T-helper 2 cell treated with Interferon-gamma antibody and Interleukin-4, amounts not matched to agents 100 ng/mL and 5 ng/mL, for 36 hours (primary cell): ENCODE results near the gene KLHDC3. TPM values are rescaled to one million over a fixed set of nuclear protein-coding genes. Genes with fewer than 3 reads are reported as not detected.
"Not testable (repeated sequence)": the region's sequence is repeated elsewhere in the genome, so short reads cannot be mapped to it uniquely, and the experiment has no call there.

ENCODE experiments used
- intact Hi-C: fragments of 100-400 bp; cut with micrococcal nuclease; formaldehyde crosslinking; loops from one replicate; pipeline ENCODE4 v1.15.1; 2023
- total RNA-seq: library from RNA; stranded (reverse); gene quantifications from 2 replicates; pipeline ENCODE4 v1.2.3, GENCODE V29; 2022

Gene KLHDC3
- total RNA-seq, 1 donor from 2014 or later, result 65.4 TPM

DNA sequence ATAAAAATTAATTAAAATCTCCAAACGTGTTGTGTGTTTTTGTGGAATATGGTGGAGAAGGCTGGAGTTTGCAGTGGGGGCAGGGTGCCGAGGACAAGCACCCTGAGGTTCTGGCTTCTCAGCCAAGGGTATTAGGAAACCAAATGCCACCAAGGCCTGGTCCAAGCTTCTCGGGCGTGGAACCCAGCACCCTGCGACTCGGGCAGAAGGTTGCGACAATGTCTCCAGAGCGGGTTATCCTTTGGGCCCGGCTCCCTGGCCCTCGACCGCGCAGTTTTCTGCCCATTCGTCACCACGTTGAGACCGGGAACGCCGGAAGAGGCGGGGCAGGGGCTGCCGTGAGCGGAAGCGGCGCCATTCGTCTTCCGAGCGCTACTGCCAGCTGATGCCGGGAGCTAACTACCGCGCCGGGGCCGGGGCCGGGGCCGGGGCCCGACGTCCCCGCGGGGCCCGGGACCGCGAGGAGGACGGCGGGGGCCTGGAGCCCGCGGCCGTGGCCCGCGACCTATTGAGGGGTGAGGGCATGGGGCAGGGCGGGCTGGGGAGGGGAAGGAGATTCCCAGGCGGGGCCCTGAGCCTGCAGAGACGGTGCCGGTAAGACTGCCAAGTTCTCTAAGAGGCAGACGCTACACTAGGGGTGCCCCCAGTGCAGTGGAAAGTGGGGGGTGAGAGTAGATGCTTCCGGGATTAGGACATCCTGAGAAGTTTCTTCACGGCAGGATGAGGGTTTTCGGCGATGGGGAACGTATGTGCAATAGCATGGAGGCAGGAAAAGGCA lies 7.4 kb downstream of the KLHDC3 start, which contains the start of gene RRP36:
Gene RRP36 (plus strand): TSS at position 354 of the 778 bp plus-strand sequence. CDS start 32 bp downstream, at position 386.
- intact Hi-C loops, result loop anchor here (1.0 kb wide), 1 partner anchor 7 kb away; the partner anchor contains the start of gene KLHDC3

DNA sequence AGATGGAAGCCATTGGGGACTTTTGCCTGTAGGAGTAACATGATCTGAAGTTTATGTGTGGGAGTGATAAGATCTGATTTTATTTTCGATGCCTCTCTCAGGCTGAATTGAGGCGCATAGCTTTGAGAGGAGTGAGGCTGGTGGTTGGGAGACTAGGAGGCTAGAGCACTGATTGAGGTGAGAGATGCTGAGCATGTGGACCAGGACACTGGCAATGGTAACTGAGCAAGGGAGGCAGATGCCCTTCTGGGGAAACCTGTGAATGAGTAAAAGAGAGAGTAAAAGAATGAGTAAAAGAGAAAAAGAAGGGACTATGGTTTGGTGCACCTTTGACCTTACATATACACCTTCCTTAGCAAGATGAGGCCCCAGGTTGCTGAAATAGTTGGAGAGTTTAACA lies 10.4 kb downstream of the KLHDC3 start:
- intact Hi-C loops, result no loop called here

DNA sequence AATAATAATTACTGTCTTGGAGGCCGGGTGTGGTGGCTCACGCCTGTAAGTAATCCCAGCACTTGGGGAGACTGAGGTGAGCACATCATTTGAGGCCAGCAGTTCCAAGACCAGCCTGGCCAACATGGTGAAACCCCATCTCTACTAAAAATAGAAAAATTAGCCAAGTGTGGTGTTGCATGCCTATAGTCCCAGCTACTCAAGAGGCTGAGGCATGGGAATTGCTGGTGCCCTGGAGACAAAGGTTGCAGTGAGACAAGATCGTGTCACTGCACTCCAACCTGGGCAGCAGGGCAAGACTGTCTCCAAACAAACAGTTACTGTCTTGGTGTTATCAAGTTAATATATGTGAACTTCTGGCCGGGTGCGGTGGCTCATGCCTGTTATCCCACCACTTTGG lies 12.3 kb downstream of the KLHDC3 start:
- intact Hi-C loops, result no loop called here

DNA sequence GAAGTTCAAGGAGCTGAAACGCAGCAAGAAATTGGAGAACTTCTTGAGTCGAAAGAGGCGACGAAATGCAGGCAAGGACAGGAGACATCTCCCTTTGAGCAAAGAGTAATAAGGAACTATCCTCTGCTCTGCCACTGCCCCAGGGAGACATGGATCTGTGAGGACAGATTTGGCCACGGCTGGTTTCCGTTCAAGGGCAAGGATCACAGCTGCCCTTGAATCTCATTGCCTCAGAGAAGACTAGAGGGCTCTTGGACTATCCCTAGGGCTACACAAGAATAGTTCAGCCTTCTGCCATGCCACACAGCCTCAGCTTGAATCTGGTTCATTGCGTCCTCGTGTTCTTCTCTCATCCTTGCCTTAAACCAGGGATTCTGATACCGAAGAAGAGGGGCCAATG lies 15.1 kb downstream of the KLHDC3 start:
- intact Hi-C loops, result no loop called here

DNA sequence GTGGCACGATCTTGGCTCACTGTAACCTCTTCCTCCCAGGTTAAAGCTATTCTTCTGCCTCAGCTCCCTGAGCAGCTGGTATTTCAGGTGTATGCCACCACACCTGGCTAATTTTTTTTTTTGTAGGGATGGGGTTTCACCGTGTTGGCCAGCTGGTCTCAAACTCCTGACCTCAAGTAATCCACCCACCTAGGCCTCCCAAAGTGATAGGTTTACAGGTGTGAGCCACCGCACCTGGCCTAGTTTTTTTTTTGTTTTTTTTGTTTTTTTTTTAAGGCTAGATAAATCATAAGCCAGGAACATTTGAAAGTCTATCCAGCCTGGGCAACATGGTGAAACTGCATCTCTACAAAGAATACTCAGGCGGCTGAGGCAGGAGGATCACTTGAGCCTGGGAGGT lies 18.3 kb downstream of the KLHDC3 start:
- intact Hi-C loops, result no loop called here

DNA sequence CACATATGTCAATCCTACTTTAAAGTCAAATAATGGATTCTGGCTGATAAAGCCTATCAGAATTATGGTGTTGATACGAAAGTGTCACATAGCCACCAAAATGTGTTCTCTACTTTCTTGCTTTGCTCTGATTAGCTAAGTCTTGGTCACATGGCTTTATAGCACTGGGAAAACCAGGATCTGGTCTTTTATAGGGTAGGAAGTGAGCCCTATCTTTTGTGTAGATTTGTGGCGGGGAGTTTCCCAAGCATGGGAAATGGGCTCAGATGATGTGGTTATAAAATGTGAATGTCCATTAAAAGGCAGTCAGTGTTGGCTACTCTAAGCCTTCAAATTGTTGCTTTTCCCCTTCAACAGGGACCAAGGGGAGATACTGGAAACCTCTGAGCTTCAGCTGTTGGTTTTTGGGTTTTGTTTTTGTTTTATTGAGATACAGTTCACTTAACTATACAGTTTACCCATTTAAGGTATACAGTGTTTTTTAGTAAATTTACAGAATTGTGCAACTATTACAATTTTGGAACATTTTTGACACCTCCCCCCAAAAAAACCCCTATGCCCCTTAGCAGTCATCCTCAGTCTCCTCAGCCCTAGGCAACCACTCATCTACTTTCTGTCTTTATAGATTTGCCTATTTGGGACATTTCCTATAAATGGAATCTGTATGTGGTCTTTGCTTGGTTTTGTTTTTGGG lies 19.6 kb downstream of the KLHDC3 start:
- intact Hi-C loops, result no loop called here

DNA sequence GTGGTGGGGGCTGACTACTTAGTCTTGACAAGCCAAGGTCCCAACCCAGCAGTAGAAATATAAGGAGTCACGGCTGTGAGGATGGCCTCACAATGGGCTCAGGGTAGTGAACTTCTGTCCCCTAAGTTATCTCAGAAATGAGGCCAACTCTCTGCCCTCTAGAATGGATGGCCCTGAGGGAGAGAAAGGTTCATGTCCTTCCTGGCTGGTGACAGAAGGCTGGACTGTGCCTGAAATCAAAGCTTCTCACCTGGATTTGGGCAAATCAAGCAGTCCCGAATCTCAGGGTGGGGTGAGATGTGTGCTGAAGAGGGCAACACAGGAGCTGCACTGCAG lies 20.1 kb downstream of the KLHDC3 start:
- intact Hi-C loops, result no loop called here

DNA sequence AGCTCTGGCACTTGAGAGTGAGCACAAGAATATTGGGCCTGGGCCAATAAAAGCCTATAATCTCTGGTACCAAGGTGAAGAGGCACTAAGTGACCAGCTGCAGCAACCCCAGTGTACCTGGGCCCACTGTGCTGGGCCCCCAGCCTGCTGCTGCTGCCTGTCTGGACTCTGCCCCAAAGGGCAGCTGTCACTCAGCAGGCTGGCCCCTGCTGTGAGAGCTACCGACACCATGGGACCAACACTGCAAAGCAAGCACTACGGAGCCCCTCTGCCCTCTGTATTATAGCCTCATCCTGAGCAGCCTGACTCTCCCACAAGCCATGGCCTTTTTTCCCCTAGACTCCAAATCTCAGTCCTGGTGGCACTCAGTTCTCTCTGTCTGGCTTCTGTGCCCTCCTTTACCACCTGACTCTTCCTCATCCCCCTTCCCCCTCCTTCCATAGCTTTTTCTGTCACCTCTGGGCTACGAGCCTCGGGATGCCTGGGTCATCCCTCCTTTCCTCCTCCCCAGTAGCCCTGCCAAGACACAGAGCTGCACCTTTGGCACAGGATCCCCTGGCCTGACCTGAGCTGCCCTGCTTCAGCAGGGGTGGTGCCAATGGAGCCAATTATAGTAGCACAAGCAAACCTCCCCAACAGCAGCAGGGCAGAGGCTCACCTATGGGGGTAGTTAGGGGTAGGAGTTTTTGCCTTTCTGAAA lies 21.6 kb downstream of the KLHDC3 start:
- intact Hi-C loops, result no loop called here

DNA sequence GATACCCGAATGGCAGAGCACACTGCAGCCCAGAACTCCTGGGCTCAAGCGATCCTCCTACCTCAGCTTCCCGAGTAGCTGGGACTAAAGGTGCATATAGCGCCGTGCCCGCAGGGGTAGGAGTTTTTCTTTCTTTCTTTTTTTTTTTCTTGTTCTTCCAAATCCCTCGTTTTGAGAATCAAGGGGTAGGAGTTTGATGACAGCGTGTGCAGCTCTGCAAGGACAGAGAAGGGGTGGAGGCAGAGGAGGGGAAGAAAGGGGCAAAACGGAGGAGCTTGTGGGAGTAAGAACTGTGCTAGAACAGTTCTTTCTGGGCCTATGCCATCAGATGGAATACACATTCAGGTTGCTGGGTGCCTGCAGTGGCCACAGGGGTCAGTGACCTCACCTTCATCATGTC lies 22.7 kb downstream of the KLHDC3 start:
- intact Hi-C loops, result no loop called here

DNA sequence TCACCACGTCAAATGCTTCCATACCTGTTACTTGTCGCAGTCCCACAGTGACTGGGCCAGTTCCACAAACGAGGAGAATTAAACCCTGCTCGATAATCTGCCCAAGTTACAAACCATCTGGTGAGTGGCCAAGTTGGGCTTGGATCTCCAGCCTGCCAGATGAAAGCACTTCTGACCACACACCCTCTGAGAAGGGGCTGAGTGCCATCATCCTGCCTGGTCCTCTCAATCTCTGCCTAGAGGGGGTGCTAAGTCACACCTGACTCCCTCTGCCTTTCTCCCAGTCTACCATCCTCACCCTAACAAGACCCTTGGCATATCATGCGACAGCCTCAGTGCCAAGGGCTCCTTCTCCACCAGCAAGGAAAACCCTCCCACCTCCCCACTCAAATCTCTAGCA lies 23.1 kb downstream of the KLHDC3 start:
- intact Hi-C loops, result no loop called here

DNA sequence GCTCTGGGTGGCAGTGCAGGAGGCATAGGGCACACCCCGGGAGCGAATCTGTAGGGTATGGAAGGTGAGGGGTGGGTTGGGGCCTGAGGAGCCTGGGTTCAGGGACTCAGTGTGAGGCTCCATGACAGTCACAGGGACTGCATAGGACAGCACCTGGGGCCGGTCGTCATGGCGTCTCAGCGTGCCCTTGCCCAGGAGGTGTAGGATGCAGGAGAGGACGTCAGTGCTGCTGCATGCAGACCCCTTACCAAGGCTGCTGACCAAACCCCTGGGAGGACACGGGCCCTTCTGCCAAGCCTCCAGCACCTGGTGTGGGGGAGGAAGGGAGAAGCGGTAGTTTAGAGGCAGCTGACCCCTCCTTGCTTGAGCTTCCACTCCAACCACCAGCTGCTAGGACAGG lies 23.7 kb downstream of the KLHDC3 start:
- intact Hi-C loops, result no loop called here

DNA sequence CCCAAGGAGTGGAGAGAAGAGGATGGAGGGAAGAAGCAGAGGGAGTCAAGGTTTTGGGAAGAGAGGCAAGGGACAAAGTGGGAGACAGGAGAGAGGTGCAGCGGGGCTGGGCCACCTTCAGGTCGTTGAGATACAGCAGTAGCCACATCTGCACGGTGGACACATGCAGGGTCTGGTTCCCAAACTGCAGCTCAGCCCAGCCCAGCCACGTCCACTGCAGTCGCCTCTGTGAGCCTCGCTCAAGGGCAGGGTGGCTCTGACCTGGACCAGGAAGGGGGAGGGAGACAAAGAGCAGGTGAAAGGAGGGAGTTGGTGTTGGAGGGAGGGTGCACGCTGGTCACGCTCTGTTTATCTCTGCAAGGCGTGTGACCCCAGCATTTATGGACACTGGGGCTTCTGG lies 24.7 kb downstream of the KLHDC3 start:
- intact Hi-C loops, result no loop called here

DNA sequence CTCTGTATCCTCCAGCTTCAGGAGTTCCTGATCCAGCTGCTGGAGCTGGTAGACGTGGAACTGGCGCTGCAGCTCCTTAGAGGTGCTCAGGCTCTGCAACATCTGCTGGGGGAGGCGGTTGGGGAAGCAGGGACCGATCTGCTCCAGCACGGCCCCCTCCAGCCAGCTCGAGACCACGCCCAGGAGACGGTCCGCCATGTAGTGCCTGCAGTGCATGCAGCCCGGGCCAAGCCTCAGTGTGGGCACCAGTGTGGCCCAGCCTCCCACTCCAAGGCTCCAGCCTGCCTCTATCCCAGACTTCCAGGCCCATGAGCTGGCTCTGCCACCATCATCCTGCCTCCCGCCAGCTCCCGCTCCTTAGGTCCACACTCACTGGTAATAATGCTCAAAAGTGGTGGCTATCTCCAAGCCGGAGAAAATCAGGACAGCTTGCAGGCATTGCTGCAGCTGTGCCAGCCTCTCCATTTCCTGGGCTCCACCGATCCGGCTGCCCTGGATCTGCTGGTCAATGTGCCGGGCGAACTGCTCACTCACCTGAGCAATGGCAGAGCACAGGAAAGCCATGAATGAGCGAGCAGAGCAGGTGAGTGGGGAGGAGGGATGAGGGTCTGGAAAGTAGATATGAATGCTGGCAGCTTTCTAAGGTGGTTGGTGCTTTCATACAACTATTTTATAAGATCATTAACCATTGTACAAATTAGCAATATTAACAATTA lies 26.7 kb downstream of the KLHDC3 start:
- intact Hi-C loops, result no loop called here

DNA sequence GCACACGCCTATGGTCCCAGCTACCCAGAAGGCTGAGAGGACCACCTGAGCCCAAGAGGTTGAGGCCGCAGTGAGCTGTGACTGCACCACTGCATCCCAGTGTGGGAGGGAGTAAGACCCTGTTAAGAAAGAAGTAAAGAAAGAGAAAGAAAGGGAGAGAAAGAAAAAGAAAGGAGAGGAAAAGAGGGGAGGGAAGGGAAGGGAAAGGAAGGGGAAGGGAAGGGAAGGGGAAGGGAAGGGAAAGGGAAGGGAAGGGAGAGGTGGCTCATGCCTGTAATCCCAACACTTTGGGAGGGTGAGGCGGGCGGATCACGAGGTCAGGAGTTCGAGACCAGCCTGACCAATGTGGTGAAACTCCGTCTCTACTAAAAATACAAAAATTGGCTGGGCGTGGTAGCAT lies 27.4 kb downstream of the KLHDC3 start:
- intact Hi-C loops, result not testable (repeated sequence)

DNA sequence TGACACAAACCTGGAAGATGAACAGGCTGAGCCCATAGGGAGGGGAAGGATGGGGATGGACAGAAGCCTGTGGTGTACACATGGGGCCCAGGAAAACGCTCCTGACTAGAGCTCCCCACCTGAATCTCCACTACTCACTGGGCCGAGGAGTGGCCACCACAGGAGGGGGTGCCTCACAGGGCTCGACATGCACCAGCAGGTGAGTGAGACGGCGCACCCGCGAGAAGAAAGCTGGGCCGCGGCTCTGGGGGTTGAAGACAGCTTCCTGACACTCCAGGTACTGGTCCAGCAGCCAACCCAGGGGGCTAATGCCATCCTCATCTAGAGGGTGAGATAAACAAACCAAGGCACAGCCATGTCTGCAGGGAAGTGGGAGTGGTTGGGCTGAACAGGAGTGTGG lies 29.3 kb downstream of the KLHDC3 start:
- intact Hi-C loops, result no loop called here

DNA sequence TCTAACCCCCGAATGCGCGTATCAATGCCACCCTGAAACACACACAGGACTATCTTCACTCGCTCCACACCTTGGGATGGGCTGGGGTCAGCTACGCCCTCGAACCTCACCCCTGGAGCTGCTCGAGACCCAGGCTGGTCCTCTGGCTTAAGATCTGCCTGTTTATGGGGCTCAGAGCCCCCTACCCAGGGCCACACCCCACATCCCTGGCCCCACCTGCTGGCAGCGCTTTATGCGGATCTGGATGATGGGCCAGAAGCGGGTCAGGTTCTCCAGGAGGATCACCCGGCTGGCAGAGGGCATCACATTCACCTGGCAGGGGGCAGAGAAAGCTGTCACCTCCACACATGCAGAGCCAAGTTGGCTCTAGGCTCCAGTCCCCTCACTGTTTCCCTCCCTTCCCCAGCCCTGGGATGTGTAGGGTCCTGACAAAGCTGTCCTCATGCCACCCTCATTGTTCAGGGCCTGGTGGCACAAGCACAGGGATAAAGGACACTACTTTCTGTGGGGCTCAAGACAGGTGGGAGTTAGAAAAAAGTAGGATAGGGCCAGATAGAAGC lies 31.4 kb downstream of the KLHDC3 start:
- intact Hi-C loops, result no loop called here

DNA sequence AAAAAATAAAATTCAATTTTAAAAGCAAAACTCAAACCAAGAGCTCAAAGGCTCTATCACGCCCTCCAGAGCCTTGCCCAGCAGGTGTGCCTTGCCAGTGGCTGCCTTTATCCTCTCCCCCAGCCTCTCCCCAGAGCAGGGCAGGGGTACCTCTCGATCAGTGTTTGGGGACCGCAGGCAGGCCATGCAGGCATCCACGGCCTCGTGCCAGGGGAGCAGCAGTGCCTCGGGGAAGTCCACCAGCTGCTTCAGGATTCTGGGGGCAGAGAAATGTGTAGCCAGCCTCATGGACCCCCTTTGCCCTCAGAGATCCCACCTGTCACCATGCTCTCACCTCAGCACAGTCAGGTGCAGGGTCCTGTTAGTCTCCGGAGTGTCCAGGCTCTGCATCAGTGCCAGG lies 33.9 kb downstream of the KLHDC3 start:
- intact Hi-C loops, result no loop called here

DNA sequence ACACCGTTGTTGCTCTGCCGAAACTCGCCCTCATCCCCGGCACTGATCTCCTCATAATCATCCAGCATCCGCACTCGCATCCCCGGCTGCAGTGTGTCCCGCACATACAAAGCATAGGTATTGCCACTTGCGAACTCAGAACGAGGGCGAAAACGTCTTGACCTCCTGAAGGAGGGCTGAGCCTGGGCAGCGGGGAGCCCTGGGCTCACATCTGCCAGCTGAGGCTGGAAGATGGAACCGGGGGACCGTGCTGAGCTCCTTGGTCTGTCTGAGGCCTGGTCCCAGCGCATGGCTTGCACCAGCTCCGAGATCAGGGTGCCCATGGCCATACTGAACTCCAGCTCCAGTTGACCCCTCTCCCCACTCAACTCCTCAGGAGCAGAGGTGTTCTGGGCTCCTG lies 36.9 kb downstream of the KLHDC3 start:
- intact Hi-C loops, result loop anchor here (10.0 kb wide), 2 partner anchors 464 to 486 kb away; partner anchors contain the start of genes LRRC73, POLR1C, UBR2 and YIPF3

DNA sequence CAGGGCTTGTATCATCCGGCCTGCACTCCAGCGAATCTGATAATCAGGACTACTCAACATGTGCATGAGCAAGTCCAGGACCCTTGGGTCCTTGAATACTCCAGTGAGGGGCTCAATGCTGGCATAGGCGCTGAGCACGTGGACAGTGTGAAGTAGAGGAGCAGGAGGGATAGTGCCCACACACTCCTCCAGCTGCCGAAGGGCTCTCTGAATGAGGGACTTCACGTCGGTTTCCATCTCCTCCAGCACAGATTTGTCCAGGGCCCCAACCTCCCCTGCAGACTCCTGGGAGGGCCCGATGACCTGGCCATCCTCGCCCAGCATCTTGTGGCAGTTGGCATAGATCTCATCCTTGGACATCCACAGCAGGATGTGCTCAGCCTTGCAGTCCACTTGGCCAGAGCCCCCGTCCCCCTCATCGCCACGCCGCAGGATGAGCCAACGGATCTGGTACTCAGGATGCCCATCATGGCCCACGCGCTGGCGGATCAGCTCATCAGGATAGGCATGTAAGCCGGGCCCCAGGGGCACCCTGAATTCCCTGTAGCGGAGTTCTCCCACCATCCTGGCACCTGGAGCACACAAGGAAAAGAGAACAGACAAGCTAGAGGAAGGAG lies 38.3 kb downstream of the KLHDC3 start:
- intact Hi-C loops, result loop anchor here (2.0 to 10.0 kb wide), 3 partner anchors 68 to 488 kb away; partner anchors contain the start of genes LRRC73, POLR1C, PPP2R5D and UBR2

DNA sequence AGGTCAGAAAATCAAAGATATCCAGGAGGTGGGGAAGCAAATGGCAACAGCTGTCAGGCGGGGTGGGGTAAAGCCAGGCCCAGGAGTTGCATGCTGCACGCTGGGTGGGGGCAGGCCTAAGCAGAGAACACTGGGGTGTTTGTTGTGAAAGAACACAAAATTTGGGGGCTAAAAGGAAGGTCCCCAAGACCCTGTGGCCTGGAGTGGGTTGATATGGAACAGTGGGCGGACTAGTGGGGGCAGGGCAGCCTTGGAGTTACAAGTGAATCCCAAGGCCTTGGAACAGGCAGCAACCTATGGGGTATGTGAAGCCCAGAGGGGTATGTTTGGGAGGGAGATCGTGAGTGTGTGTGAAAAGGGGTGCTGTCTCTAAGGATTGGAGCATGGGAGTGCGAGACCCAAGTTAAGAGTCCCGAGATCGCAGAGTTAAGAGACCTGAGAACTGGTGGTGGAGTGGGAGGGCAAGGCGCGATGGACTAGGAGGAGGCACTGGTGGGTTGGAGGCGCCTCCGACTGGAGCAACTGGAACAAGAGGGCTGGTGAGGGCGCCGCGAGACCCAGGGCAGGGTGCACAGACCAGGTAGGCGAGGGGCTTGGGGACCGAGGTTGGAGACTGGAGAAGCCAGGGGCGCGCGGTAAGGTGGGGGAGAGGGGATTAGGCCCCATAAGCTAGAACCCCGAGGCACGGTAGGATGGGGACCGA lies 38.9 kb downstream of the KLHDC3 start:
- intact Hi-C loops, result loop anchor here (1.0 to 10.0 kb wide), 5 partner anchors 39 to 488 kb away; partner anchors contain the start of genes CNPY3, KLHDC3, LRRC73 and POLR1C
